Psoas muscle (tissue), 8 donors: Measurements from ENCODE around the gene THADA. TPM values are rescaled to one million over a fixed set of nuclear protein-coding genes. Genes with fewer than 3 reads are reported as not detected.

Source experiments
- ATAC-seq, 4 donors: fragments of 200-7000 bp; cut with Tn5 transposase; one replicate each; pipeline ENCODE4 v1.9.1; 2020; ENCODE audit warnings: moderate library complexity in 3 of 4, mild to moderate bottlenecking in 2 of 4
- DNase-seq, 2 donors: peaks; one replicate each; pipeline ENCODE4 v3.0.0-alpha.2; 2020
- H3K27ac ChIP-seq: fragments of 200-600 bp; one replicate; pipeline ENCODE4 v1.8.0; 2022
- H3K27me3 ChIP-seq, 3 donors: fragments of 200-600 bp in 1 of 3; one replicate each; pipeline versions ENCODE4 v1.6.1 to v1.8.0; 2013 to 2022; ENCODE audit warnings: low read length in 2 of 3, mild to moderate bottlenecking in 2 of 3, moderate library complexity in 1 of 3; ENCODE audit not compliant: insufficient read depth in 3 of 3
- H3K36me3 ChIP-seq, 2 donors: fragments of 200-600 bp in 1 of 2; one replicate each; pipeline versions ENCODE4 v1.6.1 to v1.8.0; 2013 to 2022; ENCODE audit warnings: low read depth in 1 of 2, mild to moderate bottlenecking in 1 of 2, moderate library complexity in 1 of 2; ENCODE audit not compliant: insufficient read depth in 1 of 2
- H3K4me1 ChIP-seq: fragments of 200-600 bp; one replicate; pipeline ENCODE4 v1.8.0; 2022
- H3K4me3 ChIP-seq: fragments of 200-600 bp; one replicate; pipeline ENCODE4 v1.8.0; 2022; ENCODE audit warnings: mild to moderate bottlenecking
- H3K9me3 ChIP-seq: fragments of 200-600 bp; one replicate; pipeline ENCODE4 v1.8.0; 2022
- WGBS, 3 donors: extraction: QIAGEN DNeasy Blood & Tissue Kit; methylation state at CpG; one replicate each; pipeline versions ENCODE4 v1.1.6 to v1.1.7; 2013; 5-methylcytosine and 5-hydroxymethylcytosine counted together
- intact Hi-C, 2 donors: fragments of 100-400 bp; cut with DNase I; formaldehyde crosslinking; loops; one replicate each; pipeline versions ENCODE4 v1.11.0 to v1.14.2; 2022
- polyA plus RNA-seq, 3 donors: library from polyadenylated mRNA; stranded (reverse); fragments of 200-250 nt; gene quantifications; one replicate each; pipeline ENCODE4 v1.2.3, GENCODE V29; 2013
- total RNA-seq, 4 donors: library from RNA; stranded (reverse); fragmentation: NEBNext Ultra II Directional in 2 of 4; extraction: Animal tissue kit (Norgen Biotek cat#: 25700) in 2 of 4; gene quantifications; one replicate each; pipeline versions ENCODE4 v1.2.1 to v1.2.4, GENCODE V29; 2021 to 2023
- TF ChIP-seq, protein P1 (sequence below): fragments of 200-600 bp; IDR thresholded peaks from one replicate; pipeline ENCODE4 v1.8.0; 2022; ENCODE audit warnings: antibody characterized with exemption
- donor health status: healthy with polysubstance abuse.
- donor health status: DM: no; HTN: no; CAD: no; lungs with moderate emphysema.
- donor health status: Bipolar disorder and iron deficiency.
- donor health status: healthy.
- donor health status: DM: yes; HTN: yes; CAD: no.
- donor health status: DM: no; HTN: no; CAD: no.
- donor health status: DM: no; HTN: no; CAD: no.
- donor health status: DM: yes; HTN: yes; CAD: no.

The THADA gene
- total and polyA plus RNA-seq, 7 donors: 8.1 to 17.4 (median 11.6) TPM

DNA sequence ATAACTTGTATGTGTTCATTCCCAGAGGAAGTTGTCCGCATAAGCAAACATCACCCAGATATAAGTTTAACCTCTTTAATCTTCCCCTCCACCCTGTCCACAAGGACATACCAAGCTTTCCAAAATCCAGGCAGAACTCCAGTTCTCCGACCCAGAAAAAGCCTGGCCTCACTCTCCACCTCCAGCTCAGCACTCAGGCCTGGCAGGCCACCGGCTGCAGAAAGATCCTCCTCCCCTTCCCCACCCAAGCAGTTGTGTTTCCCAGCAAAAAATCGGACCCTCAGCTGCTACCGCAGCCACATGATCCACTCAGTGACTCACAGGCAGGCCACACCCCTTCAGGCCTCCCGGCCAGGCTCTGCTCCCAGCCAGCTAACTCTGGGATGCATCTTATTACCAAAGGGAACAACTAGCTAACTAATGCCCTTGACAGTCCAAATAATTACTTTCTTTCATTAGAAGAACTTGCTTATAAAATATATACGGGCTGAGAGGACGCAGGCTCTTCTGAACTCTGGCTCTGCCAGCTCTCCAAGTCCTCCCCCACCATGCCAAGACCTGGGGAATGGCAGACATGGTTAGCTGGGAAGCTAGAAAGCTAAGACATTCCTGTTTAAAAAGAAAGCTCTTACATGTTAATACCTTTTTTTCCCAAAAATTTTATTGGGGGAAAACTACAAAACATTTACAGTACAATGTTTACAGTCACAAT lies 373.9 kb downstream of the THADA start:
- intact Hi-C loops: loop anchor here in 1 of 2 donors (5.0 kb wide), 1 partner anchor 135 kb away; no protein-coding TSS in a partner anchor
- 0 to 1% (median 0%) methylated on average over 8 of the region's 8 CpGs for WGBS, 3 donors
- DNase-seq (peak; percentile 90 to 95), ATAC-seq (peak; percentile 42 to 53 (median 46))
- TF ChIP-seq, protein P1, sequence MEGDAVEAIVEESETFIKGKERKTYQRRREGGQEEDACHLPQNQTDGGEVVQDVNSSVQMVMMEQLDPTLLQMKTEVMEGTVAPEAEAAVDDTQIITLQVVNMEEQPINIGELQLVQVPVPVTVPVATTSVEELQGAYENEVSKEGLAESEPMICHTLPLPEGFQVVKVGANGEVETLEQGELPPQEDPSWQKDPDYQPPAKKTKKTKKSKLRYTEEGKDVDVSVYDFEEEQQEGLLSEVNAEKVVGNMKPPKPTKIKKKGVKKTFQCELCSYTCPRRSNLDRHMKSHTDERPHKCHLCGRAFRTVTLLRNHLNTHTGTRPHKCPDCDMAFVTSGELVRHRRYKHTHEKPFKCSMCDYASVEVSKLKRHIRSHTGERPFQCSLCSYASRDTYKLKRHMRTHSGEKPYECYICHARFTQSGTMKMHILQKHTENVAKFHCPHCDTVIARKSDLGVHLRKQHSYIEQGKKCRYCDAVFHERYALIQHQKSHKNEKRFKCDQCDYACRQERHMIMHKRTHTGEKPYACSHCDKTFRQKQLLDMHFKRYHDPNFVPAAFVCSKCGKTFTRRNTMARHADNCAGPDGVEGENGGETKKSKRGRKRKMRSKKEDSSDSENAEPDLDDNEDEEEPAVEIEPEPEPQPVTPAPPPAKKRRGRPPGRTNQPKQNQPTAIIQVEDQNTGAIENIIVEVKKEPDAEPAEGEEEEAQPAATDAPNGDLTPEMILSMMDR: no peak
- Histone ChIP-seq H3K27ac (peak overlapping the region; percentile 91), H3K36me3 (peaks cover 7 to 34% of the 10 kb centered on the region in 2 donors), H3K9me3 (no peaks in the 10 kb centered on the region), H3K4me1 (peaks cover 48% of the 10 kb centered on the region), H3K4me3 (peak overlapping the region; percentile 75), H3K27me3 (no peaks in the 10 kb centered on the region)

DNA sequence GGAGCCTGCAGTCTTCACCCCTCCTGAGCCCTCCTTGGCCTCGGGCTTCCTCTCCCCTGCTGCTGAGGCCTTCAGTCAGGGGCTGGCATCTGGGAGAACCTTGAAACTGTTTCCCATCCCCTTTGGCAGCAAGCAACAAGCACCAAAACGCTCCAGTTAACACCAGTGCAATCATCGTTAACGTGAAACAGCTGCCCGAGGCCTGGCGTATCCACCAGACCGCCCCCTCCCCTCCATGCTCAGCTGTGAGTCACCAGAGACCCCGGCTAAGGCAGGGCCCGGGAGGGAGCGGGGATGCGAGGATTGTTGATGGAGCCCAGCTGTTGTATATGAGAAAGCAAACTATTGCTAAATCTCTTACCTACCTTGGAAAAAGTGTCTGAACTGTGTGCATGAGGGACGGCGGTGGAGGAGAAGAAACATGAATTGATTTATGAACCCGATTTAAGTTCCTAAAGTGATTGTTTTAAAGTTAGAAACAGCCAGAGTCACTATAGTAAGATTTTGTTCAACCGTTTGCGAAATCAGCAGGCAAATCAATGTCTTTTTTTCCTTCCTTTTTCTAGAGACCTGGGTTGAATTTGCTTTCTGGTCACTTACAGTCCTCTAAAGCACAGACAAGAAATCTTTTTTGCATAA lies 374.6 kb downstream of the THADA start:
- no peaks in the 10 kb centered on the region for H3K9me3 ChIP-seq
- intact Hi-C loops: loop anchor here in 1 of 2 donors (5.0 kb wide), 1 partner anchor 134 kb away; no protein-coding TSS in a partner anchor
- WGBS, 3 donors: 2 to 4% (median 3%) methylated on average over 16 of the region's 16 CpGs
- H3K4me1 ChIP-seq: peaks cover 50% of the 10 kb centered on the region
- peak overlapping the region; percentile 91 for H3K27ac ChIP-seq
- ATAC-seq: peak in 3 of 4 donors; percentile 0 to 24 (median 8)
- H3K4me3 ChIP-seq: peak overlapping the region; percentile 75
- peak; percentile 75 to 78 for DNase-seq
- H3K27me3 ChIP-seq: no peaks in the 10 kb centered on the region
- TF ChIP-seq, protein P1: no peak
- H3K36me3 ChIP-seq: peaks cover 7 to 34% of the 10 kb centered on the region in 2 donors

DNA sequence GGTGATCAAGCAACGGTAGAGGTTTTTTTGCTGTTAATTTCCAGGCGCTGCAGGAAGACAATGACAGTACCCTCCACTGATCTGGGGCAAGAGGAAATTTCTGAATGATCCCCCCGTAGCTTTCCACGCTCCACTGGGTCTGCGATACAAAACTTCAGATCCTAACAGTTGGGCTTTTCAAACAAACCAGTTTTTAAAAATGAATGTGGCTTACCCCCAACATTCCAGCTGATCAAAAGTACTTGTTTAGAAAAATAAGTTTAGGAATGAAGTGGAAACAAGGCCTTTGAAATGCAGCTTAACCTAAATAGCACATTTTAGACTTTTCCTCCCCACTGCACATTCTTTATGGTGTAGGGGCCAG lies 375.1 kb downstream of the THADA start:
- no peak for ATAC-seq

DNA sequence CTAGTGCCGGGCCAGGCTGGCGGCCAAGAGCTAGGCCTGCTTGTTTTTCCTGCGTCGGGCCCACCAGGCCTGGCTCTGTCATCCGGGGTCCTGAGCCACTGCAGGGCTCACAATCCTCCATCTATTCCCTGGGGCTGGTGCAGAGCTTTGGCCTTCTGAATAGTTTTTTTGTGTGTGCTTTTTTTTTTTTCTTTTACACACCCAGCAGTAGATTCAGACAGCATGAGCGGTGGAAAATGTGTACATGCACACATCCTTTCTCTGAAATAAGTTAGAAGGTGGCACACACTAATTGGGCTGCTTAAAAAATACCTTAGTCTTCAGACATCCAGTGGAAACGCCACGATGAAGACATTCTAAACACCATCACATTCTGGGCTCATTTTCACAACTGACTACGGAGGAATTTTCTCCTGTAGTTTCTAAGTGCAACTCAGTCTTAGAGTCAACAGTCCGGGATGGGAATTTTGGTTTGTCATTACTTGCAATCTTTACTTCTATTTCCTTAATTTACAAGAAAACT lies 375.5 kb downstream of the THADA start:
- H3K27ac ChIP-seq: peak overlapping the region; percentile 91
- H3K36me3 ChIP-seq: peaks cover 7 to 32% of the 10 kb centered on the region in 2 donors
- no peak for DNase-seq
- H3K4me1 ChIP-seq: peaks cover 58% of the 10 kb centered on the region
- 0 to 3% (median 1%) methylated on average over 10 of the region's 10 CpGs for WGBS, 3 donors
- intact Hi-C loops: loop anchor here in 1 of 2 donors (5.0 kb wide), 1 partner anchor 133 kb away; no protein-coding TSS in a partner anchor
- H3K4me3 ChIP-seq: peak overlapping the region; percentile 75
- no peaks in the 10 kb centered on the region for H3K9me3 ChIP-seq
- no peaks in the 10 kb centered on the region for H3K27me3 ChIP-seq
- TF ChIP-seq, protein P1: no peak
- ATAC-seq: peak in 1 of 4 donors; percentile 17

More for the DNA sequence above, 375.1 kb downstream of the THADA start:
- 10 to 20% (median 14%) methylated on average over 5 of the region's 5 CpGs for WGBS, 3 donors
- H3K4me1 ChIP-seq: peaks cover 55% of the 10 kb centered on the region
- intact Hi-C loops: loop anchor here in 1 of 2 donors (5.0 kb wide), 1 partner anchor 133 kb away; no protein-coding TSS in a partner anchor
- peak overlapping the region; percentile 75 for H3K4me3 ChIP-seq
- no peaks in the 10 kb centered on the region for H3K27me3 ChIP-seq
- DNase-seq: no peak
- peaks cover 7 to 34% of the 10 kb centered on the region in 2 donors for H3K36me3 ChIP-seq
- TF ChIP-seq, protein P1: no peak
- H3K9me3 ChIP-seq: no peaks in the 10 kb centered on the region
- peak overlapping the region; percentile 91 for H3K27ac ChIP-seq
